Right atrium auricular region (tissue), 2 donors: ENCODE measurements around the gene SREBF1. TPM values are rescaled to one million over a fixed set of nuclear protein-coding genes. Genes with fewer than 3 reads are reported as not detected.

ENCODE experiments used
- DNase-seq: peaks from one replicate; pipeline ENCODE4 v3.0.0-alpha.2; 2019; ENCODE audit warnings: low spot score
- H3K27ac ChIP-seq, 2 donors: fragments of 200-600 bp; sonication (generic); 1 replicate in 1 of 2; 2 replicates in 1 of 2; pipeline ENCODE4 v1.5.1; 2016 to 2019
- H3K27me3 ChIP-seq, 2 donors: fragments of 200-600 bp; sonication (generic); one replicate each; pipeline versions ENCODE4 v1.5.1 to v1.6.0; 2017 to 2019
- H3K36me3 ChIP-seq: fragments of 200-600 bp; sonication (generic); one replicate; pipeline ENCODE4 v1.5.1; 2016
- H3K4me1 ChIP-seq, 2 donors: fragments of 200-600 bp; sonication (generic); one replicate each; pipeline versions ENCODE4 v1.5.1 to v1.6.0; 2017 to 2019
- H3K4me3 ChIP-seq, 2 donors: fragments of 200-600 bp; sonication (generic); 1 replicate in 1 of 2; 2 replicates in 1 of 2; pipeline ENCODE4 v1.5.1; 2017 to 2019; ENCODE audit warnings: mild to moderate bottlenecking in 1 of 2, moderate library complexity in 1 of 2
- H3K9me3 ChIP-seq, 2 donors: fragments of 200-600 bp; sonication (generic); one replicate each; pipeline ENCODE4 v1.5.1; 2019
- CTCF ChIP-seq, 2 donors: fragments of 200-600 bp; sonication (generic); IDR thresholded peaks; one replicate each; pipeline ENCODE4 v1.5.1; 2019; ENCODE audit warnings: antibody characterized with exemption in 2 of 2
- total RNA-seq, 2 donors: library from RNA; depleted of rRNA; stranded (reverse); fragments of >200 nt; gene quantifications; one replicate each; pipeline ENCODE4 v1.1.0, GENCODE V29; 2016

SREBF1 gene
- total RNA-seq, 2 donors from 2014 or later: 17.0 to 29.8 TPM

- H3K36me3 ChIP-seq: peaks cover 37% of the 10 kb centered on the region
Observed at GRCh38 chr17:17813055-17813724, 23.6 kb downstream of the SREBF1 start.

GRCh38 chr17:17812211-17813054 is 24.4 kb downstream of the SREBF1 start:
- H3K36me3 ChIP-seq: peaks cover 31% of the 10 kb centered on the region
- H3K27me3 ChIP-seq: no peaks in the 10 kb centered on the region
- peak; percentile 83 for DNase-seq
- peak overlapping the region in 1 of 2 donors; percentile 49 for H3K27ac ChIP-seq
- H3K9me3 ChIP-seq: no peaks in the 10 kb centered on the region
- H3K4me1 ChIP-seq: peaks cover 0 to 72% of the 10 kb centered on the region in 2 donors
- no peak overlapping the region for H3K4me3 ChIP-seq
- TF ChIP-seq CTCF (IDR thresholded peaks at IDR 0.05): peak; percentile 100

More at GRCh38 chr17:17813055-17813724, 23.6 kb downstream of the SREBF1 start:
- H3K27me3 ChIP-seq: no peaks in the 10 kb centered on the region
- H3K4me1 ChIP-seq: peaks cover 0 to 74% of the 10 kb centered on the region in 2 donors
- no peak overlapping the region for H3K4me3 ChIP-seq
- no peaks in the 10 kb centered on the region for H3K9me3 ChIP-seq
- no peak for DNase-seq
- TF ChIP-seq CTCF (IDR thresholded peaks at IDR 0.05): no peak
- H3K27ac ChIP-seq: no peak overlapping the region

DNA sequence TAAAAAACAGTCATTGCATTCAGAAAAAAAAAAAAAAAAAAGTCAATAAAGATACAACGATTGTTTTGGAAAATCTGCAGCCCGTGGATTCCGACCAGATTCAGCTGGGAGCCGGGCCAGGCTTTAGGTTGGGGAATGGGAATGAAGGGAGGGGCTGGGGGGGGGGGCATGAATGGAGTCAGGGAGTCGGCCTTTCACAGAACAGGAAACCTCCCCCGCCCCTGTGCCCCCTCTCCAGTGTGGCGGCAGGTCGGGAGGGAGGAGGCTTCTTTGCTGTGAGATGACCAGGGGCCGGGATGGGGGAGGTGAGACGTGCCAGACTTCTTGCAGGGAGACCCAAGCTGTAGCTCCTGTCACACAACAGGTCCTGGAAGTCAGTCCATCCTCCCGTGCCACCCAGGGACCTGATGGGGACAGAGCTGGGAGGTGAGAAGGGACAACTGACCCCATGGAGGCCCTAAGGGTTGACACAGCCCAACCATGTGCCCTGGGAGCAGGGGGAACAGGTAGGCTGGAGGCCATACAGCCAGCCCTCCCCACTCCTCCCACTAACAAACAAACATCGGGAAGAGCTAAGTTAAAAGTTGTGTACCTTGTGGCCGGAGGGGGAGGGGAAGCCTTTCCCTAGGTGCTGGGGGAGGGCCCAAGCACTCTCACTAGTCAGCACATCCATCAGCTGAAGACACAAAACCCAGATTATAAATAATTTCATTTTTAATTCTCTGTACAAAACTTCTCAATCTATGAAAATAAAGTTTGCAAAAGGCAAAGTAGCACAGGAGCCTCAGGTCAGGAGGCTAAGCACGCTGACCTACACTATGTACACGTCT is 25.2 kb downstream of the SREBF1 start:
- peak overlapping the region in 1 of 2 donors; percentile 49 for H3K27ac ChIP-seq
- no peak for TF ChIP-seq CTCF (IDR thresholded peaks at IDR 0.05)
- H3K27me3 ChIP-seq: no peaks in the 10 kb centered on the region
- peaks cover 0 to 80% of the 10 kb centered on the region in 2 donors for H3K4me1 ChIP-seq
- H3K4me3 ChIP-seq: no peak overlapping the region
- DNase-seq: no peak
- H3K36me3 ChIP-seq: peaks cover 22% of the 10 kb centered on the region
- no peaks in the 10 kb centered on the region for H3K9me3 ChIP-seq

DNA sequence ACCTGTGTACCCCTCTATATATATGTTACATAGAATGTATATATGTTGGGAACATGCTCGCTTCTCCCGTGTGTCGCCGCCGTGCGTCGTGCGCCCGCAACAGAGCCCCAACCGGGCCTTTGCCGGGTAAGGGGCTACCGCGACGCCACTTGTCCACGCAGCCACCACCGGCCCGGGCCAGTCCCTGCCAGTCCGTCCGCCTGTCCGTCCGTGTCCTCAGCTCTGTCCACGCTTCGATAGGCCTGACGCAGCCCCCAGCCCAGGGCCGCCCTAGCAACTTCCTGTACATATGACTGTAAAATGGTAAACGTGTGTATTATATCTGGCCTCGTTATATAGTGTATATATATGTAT is 25.9 kb downstream of the SREBF1 start:
- no peak for TF ChIP-seq CTCF (IDR thresholded peaks at IDR 0.05)

DNA sequence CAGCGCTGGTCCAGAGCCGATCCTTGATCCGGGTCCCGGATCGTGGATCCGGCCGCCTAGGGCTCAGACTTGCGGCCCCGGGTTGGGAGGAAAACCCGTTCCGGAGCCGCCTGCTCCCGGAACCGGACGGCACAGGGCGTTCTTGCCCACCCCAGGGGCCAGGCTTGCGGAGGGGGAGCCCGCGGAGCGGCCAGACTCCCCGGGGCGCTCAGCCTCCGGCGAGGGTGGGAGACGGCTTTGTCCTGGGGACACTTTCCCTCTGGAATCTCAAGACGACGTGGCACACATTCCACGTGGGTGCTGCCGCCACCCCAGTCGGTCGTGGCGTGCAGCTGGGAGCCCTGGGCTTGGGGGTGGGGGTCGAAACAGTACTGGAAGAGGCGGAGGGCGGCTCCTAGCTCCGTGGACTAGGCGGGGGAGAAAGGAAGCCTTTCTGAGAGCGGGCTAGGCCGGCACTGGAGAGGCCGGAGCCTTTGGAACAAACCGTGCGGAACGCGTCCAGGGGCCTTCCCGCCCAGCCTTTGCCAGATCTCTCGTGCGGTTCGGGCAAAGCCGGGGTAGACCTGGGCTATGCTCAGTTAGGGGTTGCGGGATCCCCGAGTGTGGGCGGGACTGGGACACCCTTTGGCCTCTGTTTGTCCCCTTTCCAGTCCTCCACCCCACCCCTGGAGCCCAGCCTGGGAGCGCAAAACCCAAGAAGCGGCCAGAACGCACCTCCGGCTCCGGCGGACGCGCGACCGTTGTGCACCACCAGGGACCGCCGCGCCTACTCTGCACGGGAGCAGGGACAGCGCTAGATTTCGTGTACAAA is 26.5 kb downstream of the SREBF1 start:
- no peak for TF ChIP-seq CTCF (IDR thresholded peaks at IDR 0.05)
- no peak for DNase-seq
- peaks cover 0 to 87% of the 10 kb centered on the region in 2 donors for H3K4me1 ChIP-seq
- H3K27me3 ChIP-seq: no peaks in the 10 kb centered on the region
- H3K9me3 ChIP-seq: no peaks in the 10 kb centered on the region
- peaks cover 19% of the 10 kb centered on the region for H3K36me3 ChIP-seq
- peak overlapping the region; percentile 13 to 40 for H3K4me3 ChIP-seq
- peak overlapping the region; percentile 76 to 84 for H3K27ac ChIP-seq

More for the DNA sequence above, 25.9 kb downstream of the SREBF1 start:
- H3K27ac ChIP-seq: peak overlapping the region; percentile 76 to 84
- H3K4me3 ChIP-seq: peak overlapping the region in 1 of 2 donors; percentile 40
- peaks cover 0 to 87% of the 10 kb centered on the region in 2 donors for H3K4me1 ChIP-seq
- no peak for DNase-seq
- H3K9me3 ChIP-seq: no peaks in the 10 kb centered on the region
- no peaks in the 10 kb centered on the region for H3K27me3 ChIP-seq
- H3K36me3 ChIP-seq: peaks cover 19% of the 10 kb centered on the region
